NK-92 treated with Interleukin-12 subunit alpha and Interleukin-12 subunit beta, amount 100 ng/mL, for 24 hours (cell line): ENCODE data around the gene REXO4.

ENCODE experiments used
- DNase-seq: peaks from one replicate; lab custom pipeline; 2025; lab: John Stamatoyannopoulos, UW

REXO4 gene

DNA sequence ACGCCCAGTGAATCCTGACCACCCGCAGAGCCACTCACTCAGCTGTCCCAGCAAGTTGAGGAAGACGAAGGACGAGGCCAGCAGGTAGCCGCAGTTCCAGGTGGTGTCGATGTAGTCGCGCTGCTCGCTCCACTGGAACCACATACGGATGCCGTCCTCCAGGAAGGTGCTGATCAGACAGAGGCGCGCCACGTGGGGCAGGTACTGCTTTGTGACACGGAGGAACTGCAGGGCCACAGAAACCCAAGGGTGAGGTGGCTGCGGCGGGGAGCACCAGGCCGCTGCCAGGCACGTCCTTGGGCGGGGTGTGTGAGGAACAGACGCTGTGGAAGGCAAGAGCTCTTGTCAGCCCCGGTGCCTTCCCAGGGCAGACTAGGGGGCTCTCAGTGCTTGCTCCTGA is 50.6 kb downstream of the REXO4 start:
- no peak for DNase-seq

DNA sequence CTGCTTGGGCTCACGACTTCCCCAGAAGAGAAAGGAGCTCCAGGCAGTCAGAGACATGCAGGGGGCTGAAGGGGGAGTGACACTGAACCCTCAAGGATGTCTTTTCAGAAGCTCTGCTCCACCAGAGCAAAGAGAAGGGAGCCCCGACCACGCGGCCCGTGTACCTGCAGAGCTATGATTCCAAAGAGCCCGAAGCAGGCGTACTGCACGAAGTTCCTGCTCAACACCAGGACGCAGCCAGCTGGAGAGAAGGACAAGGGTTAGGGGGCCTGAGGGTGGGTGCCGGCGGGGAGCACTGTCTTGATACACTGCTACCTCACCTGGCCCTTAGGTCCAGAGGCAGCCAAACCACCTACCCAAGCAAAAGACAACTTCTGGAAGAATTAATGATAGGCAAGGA is 51.4 kb downstream of the REXO4 start:
- DNase-seq: no peak

DNA sequence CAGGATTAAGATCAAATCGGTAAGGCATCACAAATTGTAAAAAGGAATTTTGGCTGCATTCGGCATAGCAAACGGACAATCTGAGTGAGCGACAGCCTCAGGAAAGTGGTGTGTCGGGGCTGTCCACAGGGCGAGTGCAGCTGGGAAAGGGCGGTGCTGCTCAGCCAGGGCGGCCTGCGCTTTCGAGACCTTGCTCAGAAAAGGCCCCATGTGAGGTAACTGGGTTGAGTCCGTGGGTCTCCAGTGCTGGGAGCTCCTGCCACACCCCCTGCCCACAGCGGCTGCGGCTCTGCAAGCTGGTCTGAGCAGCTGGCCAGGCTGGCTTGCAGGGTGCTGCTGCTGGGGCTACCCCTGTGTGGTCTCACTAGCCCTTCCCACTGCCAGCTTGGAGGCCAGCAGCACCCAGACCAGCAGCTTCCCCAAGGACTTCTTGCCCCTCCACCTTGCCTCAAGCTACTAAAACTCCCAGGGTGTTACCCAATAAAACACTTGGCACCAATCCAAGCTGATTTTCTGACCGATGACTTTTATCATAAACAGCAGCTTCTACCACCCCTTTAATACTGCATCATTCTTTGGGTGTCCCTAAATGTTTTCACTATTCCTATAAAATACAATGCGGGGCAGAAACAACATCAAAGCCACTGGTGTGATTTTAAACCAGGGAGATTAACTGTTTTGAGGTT is 55.3 kb downstream of the REXO4 start:
- no peak for DNase-seq

DNA sequence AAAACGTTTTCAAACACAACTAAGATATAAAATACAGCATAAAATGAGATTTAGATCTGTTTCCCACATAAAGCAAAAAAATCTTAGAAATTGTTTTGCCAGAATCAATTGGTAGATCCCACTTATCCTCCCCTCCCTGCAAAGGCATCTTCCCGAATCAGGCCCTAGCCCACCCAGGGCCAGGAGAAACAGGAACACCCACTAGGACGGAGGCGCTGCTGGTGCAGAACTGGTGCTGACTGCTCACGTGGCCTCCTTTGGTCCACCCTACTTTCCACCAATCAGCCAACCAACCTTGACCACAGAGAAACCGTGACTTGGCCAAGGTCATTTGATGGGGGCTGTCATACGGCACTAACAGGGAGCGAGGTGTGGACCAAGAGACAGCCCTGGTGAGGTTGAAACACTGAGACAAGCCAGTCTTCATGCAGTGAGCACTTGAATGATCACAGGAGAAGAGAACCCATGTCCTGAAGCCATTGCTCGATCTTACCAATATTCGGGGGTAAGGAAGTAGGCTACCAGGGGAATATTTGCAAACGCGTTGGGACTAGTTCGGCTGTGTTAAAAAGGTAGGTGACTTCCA is 56.2 kb downstream of the REXO4 start:
- no peak for DNase-seq

DNA sequence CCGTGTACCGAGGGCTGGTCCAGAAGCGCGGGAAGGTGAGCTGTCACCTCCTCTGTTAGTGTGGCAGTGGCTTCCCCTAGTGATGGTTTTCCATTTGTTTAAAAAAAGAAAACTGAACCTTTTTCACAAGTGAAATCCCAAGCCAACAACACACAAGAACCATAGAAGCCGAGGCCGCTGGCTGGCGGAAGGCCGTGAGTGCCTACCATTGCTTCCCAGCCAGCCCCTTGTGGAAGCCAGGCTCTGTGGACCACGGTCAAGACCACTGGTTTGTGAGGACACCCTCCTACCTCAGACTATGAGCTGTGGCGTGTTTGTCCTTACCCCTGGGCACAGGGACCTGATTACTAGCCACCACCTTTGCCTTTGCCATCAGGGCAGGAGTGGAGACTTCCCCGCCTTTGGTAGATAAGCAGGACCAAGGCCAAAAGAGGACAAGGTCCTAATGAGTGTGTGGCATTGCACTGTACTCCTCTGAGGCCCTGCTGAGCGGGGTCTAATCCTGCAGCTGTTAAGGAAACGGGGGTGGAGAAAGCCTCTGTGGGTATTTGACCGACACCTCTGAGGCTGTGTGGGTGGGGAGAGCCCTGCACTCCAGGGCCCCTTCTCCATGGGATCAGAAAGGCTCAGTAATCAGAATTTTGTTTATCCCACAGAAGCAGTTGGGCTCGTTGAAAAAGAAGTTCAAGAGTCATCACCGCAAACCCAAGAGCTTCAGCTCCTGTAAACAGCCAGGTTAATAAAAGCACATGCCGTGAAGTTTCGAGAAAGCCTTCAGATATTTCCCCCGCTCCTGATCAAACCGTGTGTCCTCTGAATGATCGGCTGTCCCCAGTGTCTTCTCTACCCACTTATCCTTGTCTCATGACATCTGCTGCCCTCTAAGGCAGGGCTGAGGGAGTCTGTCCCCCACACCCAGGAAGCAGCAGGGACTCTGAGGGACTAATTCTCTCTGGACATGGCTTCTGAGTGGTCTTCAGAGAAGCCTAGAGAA is 57.1 kb downstream of the REXO4 start:
- no peak for DNase-seq

DNA sequence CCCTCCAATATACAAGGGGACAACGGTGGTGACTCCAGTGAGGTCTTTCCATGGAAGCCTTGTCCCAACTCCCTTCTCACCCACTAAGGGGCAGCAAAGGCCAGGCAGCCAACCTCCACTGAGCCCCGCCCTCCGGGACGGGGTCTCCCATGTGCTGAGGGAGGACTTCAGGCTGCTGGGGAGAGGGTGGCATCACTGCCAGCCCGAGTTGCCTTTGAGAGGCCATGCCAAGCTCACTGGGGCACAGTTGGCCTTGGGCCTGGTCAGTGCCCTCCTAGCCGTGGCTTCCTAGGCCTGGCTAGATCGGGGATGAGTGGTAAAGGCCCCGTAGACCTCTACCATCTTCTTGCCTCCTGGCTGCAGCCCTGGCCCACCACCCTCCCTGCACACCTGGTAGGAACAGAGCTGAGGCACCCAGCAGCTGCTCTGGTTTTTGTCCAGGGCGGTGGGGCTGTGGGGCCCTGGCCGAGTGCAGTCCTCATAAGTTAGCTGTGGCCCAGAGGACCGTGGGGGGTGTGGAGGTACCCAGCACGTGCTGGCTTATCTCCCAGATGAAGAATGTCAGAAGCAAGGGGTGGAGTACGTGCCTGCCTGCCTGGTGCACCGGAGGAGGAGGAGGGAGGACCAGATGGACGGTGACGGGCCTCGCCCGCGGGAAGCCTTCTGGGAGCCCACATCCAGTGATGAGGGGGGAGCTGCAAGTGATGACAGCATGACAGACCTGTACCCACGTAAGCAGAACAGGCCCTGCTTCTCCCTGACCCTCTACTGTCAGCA is 58.2 kb downstream of the REXO4 start:
- no peak for DNase-seq

DNA sequence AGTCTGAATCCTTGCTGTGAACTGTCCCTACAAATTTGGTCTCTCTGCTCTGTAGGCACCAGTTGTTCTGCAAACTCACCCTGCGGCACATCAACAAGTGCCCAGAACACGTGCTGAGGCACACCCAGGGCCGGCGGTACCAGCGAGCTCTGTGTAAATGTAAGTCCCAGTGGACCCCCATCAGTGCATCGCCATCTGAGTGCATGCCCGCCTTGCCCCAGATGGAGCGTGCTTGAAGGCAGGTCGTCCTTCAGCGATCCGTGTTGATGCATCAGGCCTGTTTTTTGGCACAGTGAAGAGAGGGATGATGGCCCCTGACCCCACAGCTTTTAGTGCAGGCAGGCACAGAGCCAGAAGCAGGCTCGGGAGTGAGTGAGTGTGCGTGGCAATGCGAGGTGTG is 60.2 kb downstream of the REXO4 start:
- no peak for DNase-seq

DNA sequence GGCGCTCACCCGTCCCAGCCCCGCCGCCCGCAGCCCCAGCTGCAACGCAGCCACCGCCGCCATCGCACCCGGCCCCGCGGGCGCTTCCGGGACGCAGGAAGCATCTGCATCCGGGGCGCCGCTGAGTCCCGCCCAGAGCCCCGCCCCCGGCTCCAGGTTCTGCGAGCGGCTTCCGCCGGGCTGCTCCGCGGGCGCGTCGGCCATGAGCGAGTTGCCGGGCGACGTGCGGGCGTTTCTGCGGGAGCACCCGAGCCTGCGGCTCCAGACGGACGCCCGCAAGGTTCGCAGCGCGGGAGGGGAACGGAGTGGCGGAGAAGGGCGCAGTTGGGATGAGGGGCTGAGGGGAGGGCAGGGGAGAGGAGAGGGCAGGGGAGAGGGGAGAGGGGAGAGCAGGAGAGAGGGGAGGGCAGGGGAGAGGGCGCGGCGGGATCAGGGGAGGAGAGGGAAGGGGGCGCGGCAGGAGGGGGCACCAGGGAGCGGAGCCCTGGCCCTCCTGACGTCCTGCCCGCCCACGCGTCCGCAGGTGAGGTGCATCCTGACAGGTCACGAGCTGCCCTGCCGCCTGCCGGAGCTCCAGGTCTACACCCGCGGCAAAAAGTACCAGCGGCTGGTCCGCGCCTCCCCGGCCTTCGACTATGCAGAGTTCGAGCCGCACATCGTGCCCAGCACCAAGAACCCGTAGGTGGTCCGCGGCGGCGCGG is 61.3 kb downstream of the REXO4 start, which contains the start of the genes SURF1 and SURF2:
TSS of gene SURF1 (minus strand) at position 97 of the 701 bp plus-strand sequence. CDS start at position 63, 34 bp downstream.
TSS of gene SURF2 (plus strand) at position 160 of the 701 bp plus-strand sequence. CDS start at position 203, 43 bp downstream.
- DNase-seq: peak; percentile 66
